Measurements from ENCODE around the gene CD59.

The CD59 gene

DNA sequence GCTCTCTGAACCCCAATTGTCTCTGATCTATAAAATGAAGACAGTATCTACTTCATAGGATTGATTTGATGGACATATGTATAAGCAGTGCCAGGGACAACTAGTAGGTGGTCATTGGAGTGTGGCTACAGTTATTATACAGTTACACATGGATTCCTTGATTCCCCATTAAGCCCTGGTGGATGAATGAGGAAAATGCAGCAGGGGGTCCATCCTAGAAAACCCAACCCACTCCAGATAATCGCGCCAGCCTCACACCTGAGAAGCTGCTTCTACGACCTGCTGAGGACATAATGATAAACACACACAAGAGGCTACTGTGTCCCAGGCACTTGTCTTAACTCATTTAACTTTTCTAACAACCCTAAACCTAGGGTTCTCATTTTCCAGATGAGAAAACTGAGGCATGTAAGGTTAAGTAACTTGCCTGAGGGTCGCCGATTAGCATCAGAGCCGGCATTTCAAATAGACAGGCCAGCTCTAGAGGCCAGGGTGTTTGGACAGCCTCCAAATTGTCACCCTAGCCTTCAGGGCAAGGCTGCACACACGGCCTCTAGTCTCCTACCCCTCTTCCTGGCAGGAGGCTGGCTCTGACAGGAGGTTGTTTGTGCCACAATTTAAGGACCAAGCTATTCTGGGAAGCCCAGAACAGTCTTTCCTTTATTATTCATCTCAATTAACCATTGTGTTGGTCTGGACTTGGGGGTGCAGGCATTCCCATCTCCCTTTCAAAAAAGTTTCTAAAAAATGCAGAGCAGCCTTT, 31.8 kb downstream of the CD59 start:
- Histone ChIP-seq H2AFZ (ENCODE audit: low read length) (no peak overlapping the region), H3F3A (ENCODE audit: insufficient read depth, low read length) (no peaks in the 10 kb centered on the region), H3K36me3 (ENCODE audit: insufficient read depth, low read length) (peaks cover 20% of the 10 kb centered on the region), H3K79me2 (ENCODE audit: insufficient read depth, low read length) (no peaks in the 10 kb centered on the region), H3K9me3 (ENCODE audit: low read length) (no peaks in the 10 kb centered on the region), H3K4me2 (ENCODE audit: low read length) (no peak overlapping the region), H3K4me3 (ENCODE audit: low read depth, low read length, poor library complexity, severe bottlenecking) (no peak overlapping the region), H4K20me1 (ENCODE audit: insufficient read depth, low read length) (no peaks in the 10 kb centered on the region), H3K9ac (ENCODE audit: low read length) (no peak overlapping the region), H3K27ac (ENCODE audit: low read depth, low read length, poor library complexity, severe bottlenecking) (no peak overlapping the region), H3K4me1 (ENCODE audit: insufficient read depth, low read length, severe bottlenecking) (peaks cover 6% of the 10 kb centered on the region), H3K27me3 (ENCODE audit: insufficient read depth, low read length) (no peaks in the 10 kb centered on the region), H3K9me2 (ENCODE audit: low read depth, low read length) (no peaks in the 10 kb centered on the region)
- no peak for TF ChIP-seq EZH2 (IDR thresholded peaks at IDR 0.05; ENCODE audit: borderline replicate concordance, low read length)

DNA sequence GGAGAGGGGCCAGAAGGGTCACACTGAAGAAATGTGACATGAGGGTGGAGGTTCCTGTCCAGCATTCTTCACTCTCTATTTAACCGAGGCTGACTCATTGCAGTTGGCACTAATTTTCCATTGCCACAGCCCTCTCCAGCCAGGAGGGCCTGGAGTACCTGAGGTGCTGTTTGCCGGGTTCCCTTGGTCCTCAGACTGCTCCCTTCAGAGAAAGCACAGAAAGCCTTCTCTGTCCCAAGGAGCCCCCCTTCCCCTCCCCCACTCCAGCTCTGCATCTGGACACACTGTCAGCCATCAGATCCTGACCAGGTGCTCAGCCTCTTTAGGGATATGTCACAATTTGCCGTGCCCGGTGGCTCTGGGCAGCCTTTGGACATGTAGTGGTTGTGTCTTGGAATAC, 32.4 kb downstream of the CD59 start:
- H3K9me3 ChIP-seq (ENCODE audit: low read length): no peaks in the 10 kb centered on the region
- peaks cover 6% of the 10 kb centered on the region for H3K4me1 ChIP-seq (ENCODE audit: insufficient read depth, low read length, severe bottlenecking)
- no peak overlapping the region for H3K27ac ChIP-seq (ENCODE audit: low read depth, low read length, poor library complexity, severe bottlenecking)
- H3K9me2 ChIP-seq (ENCODE audit: low read depth, low read length): no peaks in the 10 kb centered on the region
- H4K20me1 ChIP-seq (ENCODE audit: insufficient read depth, low read length): no peaks in the 10 kb centered on the region
- no peak overlapping the region for H3K9ac ChIP-seq (ENCODE audit: low read length)
- TF ChIP-seq EZH2 (IDR thresholded peaks at IDR 0.05; ENCODE audit: borderline replicate concordance, low read length): no peak
- TF ChIP-seq, protein P1, sequence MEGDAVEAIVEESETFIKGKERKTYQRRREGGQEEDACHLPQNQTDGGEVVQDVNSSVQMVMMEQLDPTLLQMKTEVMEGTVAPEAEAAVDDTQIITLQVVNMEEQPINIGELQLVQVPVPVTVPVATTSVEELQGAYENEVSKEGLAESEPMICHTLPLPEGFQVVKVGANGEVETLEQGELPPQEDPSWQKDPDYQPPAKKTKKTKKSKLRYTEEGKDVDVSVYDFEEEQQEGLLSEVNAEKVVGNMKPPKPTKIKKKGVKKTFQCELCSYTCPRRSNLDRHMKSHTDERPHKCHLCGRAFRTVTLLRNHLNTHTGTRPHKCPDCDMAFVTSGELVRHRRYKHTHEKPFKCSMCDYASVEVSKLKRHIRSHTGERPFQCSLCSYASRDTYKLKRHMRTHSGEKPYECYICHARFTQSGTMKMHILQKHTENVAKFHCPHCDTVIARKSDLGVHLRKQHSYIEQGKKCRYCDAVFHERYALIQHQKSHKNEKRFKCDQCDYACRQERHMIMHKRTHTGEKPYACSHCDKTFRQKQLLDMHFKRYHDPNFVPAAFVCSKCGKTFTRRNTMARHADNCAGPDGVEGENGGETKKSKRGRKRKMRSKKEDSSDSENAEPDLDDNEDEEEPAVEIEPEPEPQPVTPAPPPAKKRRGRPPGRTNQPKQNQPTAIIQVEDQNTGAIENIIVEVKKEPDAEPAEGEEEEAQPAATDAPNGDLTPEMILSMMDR (IDR thresholded peaks at IDR 0.05; ENCODE audit: low read length): no peak
- H3K27me3 ChIP-seq (ENCODE audit: insufficient read depth, low read length): no peaks in the 10 kb centered on the region
- no peak overlapping the region for H3K4me2 ChIP-seq (ENCODE audit: low read length)
- no peaks in the 10 kb centered on the region for H3K79me2 ChIP-seq (ENCODE audit: insufficient read depth, low read length)
- no peak overlapping the region for H2AFZ ChIP-seq (ENCODE audit: low read length)
- H3K4me3 ChIP-seq (ENCODE audit: low read depth, low read length, poor library complexity, severe bottlenecking): no peak overlapping the region
- H3K36me3 ChIP-seq (ENCODE audit: insufficient read depth, low read length): peaks cover 14% of the 10 kb centered on the region
- no peaks in the 10 kb centered on the region for H3F3A ChIP-seq (ENCODE audit: insufficient read depth, low read length)

- Histone ChIP-seq H3K27ac (ENCODE audit: low read depth, low read length, poor library complexity, severe bottlenecking) (no peak overlapping the region), H3K4me2 (ENCODE audit: low read length) (no peak overlapping the region), H3K4me1 (ENCODE audit: insufficient read depth, low read length, severe bottlenecking) (peaks cover 6% of the 10 kb centered on the region), H3K27me3 (ENCODE audit: insufficient read depth, low read length) (0 out of 2 replicates have a peak, but pooled peaks cover under 1% of the 10 kb centered on the region), H3K9me2 (ENCODE audit: low read depth, low read length) (no peaks in the 10 kb centered on the region), H3K4me3 (ENCODE audit: low read depth, low read length, poor library complexity, severe bottlenecking) (no peak overlapping the region), H3K9me3 (ENCODE audit: low read length) (no peaks in the 10 kb centered on the region), H3K36me3 (ENCODE audit: insufficient read depth, low read length) (peaks cover 11% of the 10 kb centered on the region; the same call in 1 of the 2 replicates), H3K79me2 (ENCODE audit: insufficient read depth, low read length) (no peaks in the 10 kb centered on the region), H4K20me1 (ENCODE audit: insufficient read depth, low read length) (no peaks in the 10 kb centered on the region), H3K9ac (ENCODE audit: low read length) (no peak overlapping the region), H2AFZ (ENCODE audit: low read length) (no peak overlapping the region), H3F3A (ENCODE audit: insufficient read depth, low read length) (no peaks in the 10 kb centered on the region)
- TF ChIP-seq, protein P1 (IDR thresholded peaks at IDR 0.05; ENCODE audit: low read length): no peak
- no peak for TF ChIP-seq EZH2 (IDR thresholded peaks at IDR 0.05; ENCODE audit: borderline replicate concordance, low read length)
Observed at GRCh38 chr11:33703234-33703633, 33.0 kb downstream of the CD59 start.
